Coronary artery (tissue), 2 donors: ENCODE results near the gene PUM1.

Experiments used
- DNase-seq: peaks from one replicate; pipeline ENCODE4 v3.0.0-alpha.2; 2017; ENCODE audit warnings: low spot score
- H3K27ac ChIP-seq, 2 donors: fragments of 200-600 bp; sonication (generic); one replicate each; pipeline ENCODE4 v1.5.1; 2016 to 2019
- H3K4me3 ChIP-seq: fragments of 200-600 bp; sonication (generic); 2 replicates; pipeline ENCODE4 v1.5.1; 2016; ENCODE audit warnings: mild to moderate bottlenecking, moderate library complexity
- CTCF ChIP-seq: fragments of 200-600 bp; sonication (generic); IDR thresholded peaks from one replicate; pipeline ENCODE4 v1.5.1; 2019; ENCODE audit warnings: antibody characterized with exemption

PUM1 gene

GRCh38 chr1:31011719-31012118 is 53.8 kb downstream of the PUM1 start:
- no peak for TF ChIP-seq CTCF
- Histone ChIP-seq H3K4me3 (no peak overlapping the region), H3K27ac (no peak overlapping the region)
- DNase-seq, result no peak

- TF ChIP-seq CTCF, result no peak
- Histone ChIP-seq H3K27ac (no peak overlapping the region), H3K4me3 (no peak overlapping the region)
- DNase-seq, result no peak
These were observed 55.2 kb downstream of the PUM1 start for GRCh38 chr1:31010086-31010989.

- no peak for TF ChIP-seq CTCF
- no peak overlapping the region for H3K4me3 ChIP-seq
- DNase-seq, result no peak
- no peak overlapping the region for H3K27ac ChIP-seq
These were observed 58.0 kb downstream of the PUM1 start for GRCh38 chr1:31007462-31007991.

GRCh38 chr1:31006747-31007146 is 58.8 kb downstream of the PUM1 start:
- DNase-seq, result no peak
- no peak for TF ChIP-seq CTCF
- no peak overlapping the region for H3K4me3 ChIP-seq
- H3K27ac ChIP-seq, result no peak overlapping the region

- H3K4me3 ChIP-seq, result no peak overlapping the region
- no peak for DNase-seq
- no peak for TF ChIP-seq CTCF
- no peak overlapping the region for H3K27ac ChIP-seq
These were observed 59.8 kb downstream of the PUM1 start for GRCh38 chr1:31005617-31006166.

- no peak overlapping the region for H3K27ac ChIP-seq
- TF ChIP-seq CTCF, result no peak
These were observed 60.3 kb downstream of the PUM1 start for GRCh38 chr1:31005198-31005597.

More at GRCh38 chr1:31005198-31005597, 60.3 kb downstream of the PUM1 start:
- H3K4me3 ChIP-seq, result no peak overlapping the region
- no peak for DNase-seq
